Stomach (tissue), 9 donors: Measurements from ENCODE around the gene ZNF438. TPM values are rescaled to one million over a fixed set of nuclear protein-coding genes. Genes with fewer than 3 reads are reported as not detected.

Source experiments
- DNase-seq, 2 donors: peaks; one replicate each; pipeline versions ENCODE4 v3.0.0 to v3.0.0-alpha.2; 2013 to 2019
- H3K27ac ChIP-seq, 5 donors: fragments of 200-600 bp in 4 of 5; sonication (generic) in 4 of 5; one replicate each; pipeline ENCODE4 v1.5.1; 2013 to 2019; ENCODE audit warnings: mild to moderate bottlenecking in 1 of 5, moderate library complexity in 1 of 5
- H3K27me3 ChIP-seq, 3 donors: fragments of 200-600 bp; sonication (generic); one replicate each; pipeline ENCODE4 v1.5.1; 2017 to 2019; ENCODE audit warnings: mixed run types in 1 of 3
- H3K36me3 ChIP-seq, 4 donors: fragments of 200-600 bp; sonication (generic); 1 replicate in 3 of 4; 2 replicates in 1 of 4; pipeline ENCODE4 v1.5.1; 2016 to 2019
- H3K4me1 ChIP-seq, 4 donors: fragments of 200-600 bp; sonication (generic); one replicate each; pipeline ENCODE4 v1.5.1; 2016 to 2019
- H3K4me3 ChIP-seq, 4 donors: fragments of 200-600 bp; sonication (generic) in 3 of 4; one replicate each; pipeline ENCODE4 v1.5.1; 2016 to 2019; ENCODE audit warnings: mild to moderate bottlenecking in 1 of 4
- H3K9me3 ChIP-seq, 4 donors: fragments of 200-600 bp; sonication (generic); one replicate each; pipeline ENCODE4 v1.5.1; 2016 to 2019
- CTCF ChIP-seq, 7 experiments: fragments of 450-650 bp in 4 of 7; fragments of 200-600 bp in 3 of 7; sonication (generic) in 3 of 7; IDR thresholded peaks; one replicate each; pipeline ENCODE4 v1.5.1; 2016 to 2019; ENCODE audit warnings: antibody characterized with exemption in 7 of 7, control low read depth in 2 of 7, mild to moderate bottlenecking in 1 of 7
- EP300 ChIP-seq: sonication (generic); formaldehyde crosslinking; IDR thresholded peaks from one replicate; pipeline ENCODE4 v1.6.1; 2017; ENCODE audit warnings: antibody characterized with exemption
- POLR2A ChIP-seq, 4 donors: fragments of 450-650 bp; IDR thresholded peaks; one replicate each; pipeline ENCODE4 v1.6.1; 2016; ENCODE audit warnings: antibody characterized with exemption in 4 of 4, control low read depth in 2 of 4, mild to moderate bottlenecking in 1 of 4, moderate library complexity in 1 of 4
- POLR2AphosphoS5 ChIP-seq, 3 donors: sonication (generic); formaldehyde crosslinking; IDR thresholded peaks; one replicate each; pipeline ENCODE4 v1.6.1; 2016; ENCODE audit warnings: antibody characterized with exemption in 3 of 3
- WGBS, 5 donors: extraction: QIAGEN DNeasy Blood & Tissue Kit in 3 of 5; methylation state at CpG; one replicate each; pipeline versions ENCODE4 v1.1.5 to v1.1.7; 2013 to 2018; 5-methylcytosine and 5-hydroxymethylcytosine counted together
- intact Hi-C: fragments of 100-400 bp; cut with DNase I; formaldehyde crosslinking; loops from one replicate; pipeline ENCODE4 v1.15.1; 2023; ENCODE audit warnings: low total_unique reads
- polyA plus RNA-seq, 3 donors: library from polyadenylated mRNA; stranded (reverse); fragments of 200-250 nt; gene quantifications; one replicate each; pipeline ENCODE4 v1.2.3, GENCODE V29; 2013
- total RNA-seq, 5 donors: library from RNA; depleted of rRNA; stranded (reverse); fragments of >200 nt; gene quantifications; one replicate each; pipeline versions ENCODE4 v1.1.0 to v1.2.3, GENCODE V29; 2014 to 2016
- donor health status: healthy with polysubstance abuse.
- donor health status: Bipolar disorder and iron deficiency.
- donor health status: healthy.

ZNF438 gene
- total and polyA plus RNA-seq, 8 donors: 3.5 to 37.9 (median 5.4) TPM; not detected in 1

GRCh38 chr10:30897547-30897946, 134.1 kb downstream of the ZNF438 start:
- TF ChIP-seq EP300: no peak
- H3K4me3 ChIP-seq: no peak overlapping the region
- no peaks in the 10 kb centered on the region for H3K27me3 ChIP-seq
- intact Hi-C loops: no loop called here
- no peaks in the 10 kb centered on the region for H3K9me3 ChIP-seq
- no peak overlapping the region for H3K27ac ChIP-seq
- DNase-seq: no peak
- WGBS, 5 donors: 89 to 97% (median 96%) methylated on average over 1 of the region's 1 CpG
- H3K36me3 ChIP-seq: peaks cover 7 to 18% (median 12%) of the 10 kb centered on the region in 4 donors
- no peaks in the 10 kb centered on the region for H3K4me1 ChIP-seq

- DNase-seq: no peak
- no peak overlapping the region for H3K4me3 ChIP-seq
- H3K27ac ChIP-seq: no peak overlapping the region
- H3K9me3 ChIP-seq: no peaks in the 10 kb centered on the region
- H3K36me3 ChIP-seq: peaks cover 7 to 13% (median 11%) of the 10 kb centered on the region in 4 donors
- H3K4me1 ChIP-seq: no peaks in the 10 kb centered on the region
- intact Hi-C loops: no loop called here
- H3K27me3 ChIP-seq: no peaks in the 10 kb centered on the region
- TF ChIP-seq POLR2AphosphoS5 (IDR thresholded peaks at IDR 0.05) (no peak), EP300 (no peak), POLR2A (IDR thresholded peaks at IDR 0.05) (no peak)
These were observed 134.6 kb downstream of the ZNF438 start for GRCh38 chr10:30897048-30897447.

- TF ChIP-seq POLR2AphosphoS5 (IDR thresholded peaks at IDR 0.05) (no peak), POLR2A (IDR thresholded peaks at IDR 0.05) (no peak), EP300 (no peak), CTCF (IDR thresholded peaks at IDR 0.05) (no peak)
- H3K27ac ChIP-seq: no peak overlapping the region
- no peak overlapping the region for H3K4me3 ChIP-seq
- WGBS, 5 donors: 58 to 81% (median 79%) methylated on average over 5 of the region's 5 CpGs
- no peaks in the 10 kb centered on the region for H3K4me1 ChIP-seq
- intact Hi-C loops: no loop called here
- no peaks in the 10 kb centered on the region for H3K27me3 ChIP-seq
- no peaks in the 10 kb centered on the region for H3K36me3 ChIP-seq
- no peak for DNase-seq
- H3K9me3 ChIP-seq: no peaks in the 10 kb centered on the region
These were observed 137.4 kb downstream of the ZNF438 start for GRCh38 chr10:30894221-30894620.

GRCh38 chr10:30893208-30893607, 138.5 kb downstream of the ZNF438 start:
- Histone ChIP-seq H3K9me3 (no peaks in the 10 kb centered on the region), H3K27ac (no peak overlapping the region), H3K4me1 (no peaks in the 10 kb centered on the region), H3K27me3 (no peaks in the 10 kb centered on the region), H3K36me3 (no peaks in the 10 kb centered on the region), H3K4me3 (no peak overlapping the region)
- TF ChIP-seq POLR2AphosphoS5 (IDR thresholded peaks at IDR 0.05): no peak
- no peak for TF ChIP-seq POLR2A (IDR thresholded peaks at IDR 0.05)
- TF ChIP-seq CTCF (IDR thresholded peaks at IDR 0.05): no peak
- TF ChIP-seq EP300: no peak
- intact Hi-C loops: no loop called here
- WGBS, 5 donors: 53 to 87% (median 72%) methylated on average over 1 of the region's 1 CpG
- DNase-seq: no peak

- 45 to 80% (median 67%) methylated on average over 1 of the region's 1 CpG for WGBS, 5 donors
These were observed 143.8 kb downstream of the ZNF438 start for GRCh38 chr10:30887839-30888238.

More at GRCh38 chr10:30887839-30888238, 143.8 kb downstream of the ZNF438 start:
- no peaks in the 10 kb centered on the region for H3K4me1 ChIP-seq
- no peak overlapping the region for H3K4me3 ChIP-seq
- no peaks in the 10 kb centered on the region for H3K27me3 ChIP-seq
- no peak for DNase-seq
- intact Hi-C loops: no loop called here
- no peaks in the 10 kb centered on the region for H3K36me3 ChIP-seq
- no peaks in the 10 kb centered on the region for H3K9me3 ChIP-seq
- no peak overlapping the region for H3K27ac ChIP-seq
- TF ChIP-seq EP300 (no peak), CTCF (IDR thresholded peaks at IDR 0.05) (no peak), POLR2AphosphoS5 (IDR thresholded peaks at IDR 0.05) (no peak), POLR2A (IDR thresholded peaks at IDR 0.05) (no peak)
